Left renal cortex interstitium (tissue), 4 donors: Measurements from ENCODE around the gene PRRC2B. TPM values are rescaled to one million over a fixed set of nuclear protein-coding genes. Genes with fewer than 3 reads are reported as not detected.
"Not testable (repeated sequence)": the region's sequence is repeated elsewhere in the genome, so short reads cannot be mapped to it uniquely, and the experiment has no call there.

Experiments
- DNase-seq, 4 donors: peaks; one replicate each; pipeline ENCODE4 v3.0.0-alpha.2; 2013; ENCODE audit warnings: low read depth in 4 of 4, low spot score in 2 of 4, missing footprints in 1 of 4
- polyA plus RNA-seq, 4 donors: library from polyadenylated mRNA; unstranded; fragments of 120-200 nt; gene quantifications; one replicate each; pipeline ENCODE4 v1.2.1, GENCODE V29; 2013; ENCODE audit not compliant: insufficient read length in 4 of 4

Gene PRRC2B
- polyA plus RNA-seq, 4 donors: 152 to 226 (median 184) TPM

DNA sequence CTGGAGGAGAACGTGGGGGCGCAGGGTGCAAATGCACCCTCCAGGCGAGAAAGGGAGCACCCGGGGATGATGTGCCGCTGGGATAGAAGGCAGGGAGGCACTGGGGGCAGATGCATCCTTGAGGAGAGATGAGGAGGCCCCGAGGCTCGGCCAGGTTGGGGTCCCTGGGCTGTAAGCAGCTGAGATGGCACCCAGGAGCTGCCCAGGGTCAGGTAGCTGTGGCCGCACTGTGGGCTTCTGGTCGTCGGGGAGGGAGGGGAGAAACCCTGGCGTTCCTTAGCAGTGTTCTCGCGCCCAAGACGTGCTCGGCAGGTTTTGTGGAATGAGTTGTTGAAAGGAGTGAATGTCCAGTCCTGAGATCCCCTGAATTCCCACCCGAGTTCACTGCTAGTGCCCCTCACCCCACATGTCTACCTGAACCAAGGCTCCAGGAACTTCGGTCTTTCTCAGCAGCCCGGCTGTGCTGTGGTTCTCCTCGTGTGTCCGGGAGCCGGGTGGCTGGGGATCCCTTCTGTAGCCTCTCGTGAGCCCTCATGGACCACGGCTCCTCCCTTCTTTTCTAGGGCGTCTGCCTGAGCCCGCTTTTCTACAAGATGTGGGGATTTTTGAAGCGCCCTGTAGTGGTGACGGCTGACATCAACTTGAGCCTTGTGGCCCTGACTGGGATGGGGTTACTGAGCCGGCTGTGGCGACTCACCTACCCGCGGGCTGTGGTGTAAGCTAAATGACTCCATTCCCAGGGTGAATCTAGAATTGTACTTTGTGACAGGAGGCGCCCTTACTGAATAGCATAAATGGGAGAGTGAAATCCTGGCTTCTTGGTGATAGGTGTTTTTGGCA is 110.0 kb downstream of the PRRC2B start:
- DNase-seq: no peak

- no peak for DNase-seq
Observed at GRCh38 chr9:131505012-131505411, 111.1 kb downstream of the PRRC2B start.

DNA sequence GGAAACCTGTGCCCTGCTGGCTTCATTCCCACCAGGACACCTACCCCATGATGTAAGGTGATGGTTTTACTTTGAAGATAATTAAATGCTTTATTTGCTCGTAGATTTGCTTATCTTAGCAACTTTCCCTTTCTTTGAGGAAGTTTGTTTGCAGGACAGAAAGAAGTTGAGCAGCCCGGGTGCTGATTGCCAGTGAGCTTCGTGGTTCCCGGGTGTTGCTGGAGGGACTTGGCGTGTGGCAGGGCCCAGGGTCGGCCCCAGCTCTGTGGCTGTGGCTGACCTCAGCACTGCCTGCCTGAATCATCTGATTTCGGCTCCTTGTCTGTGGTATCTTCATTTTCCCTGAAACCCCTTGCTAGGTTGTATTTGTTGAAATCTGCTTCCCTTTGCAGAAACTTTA is 117.5 kb downstream of the PRRC2B start:
- no peak for DNase-seq

DNA sequence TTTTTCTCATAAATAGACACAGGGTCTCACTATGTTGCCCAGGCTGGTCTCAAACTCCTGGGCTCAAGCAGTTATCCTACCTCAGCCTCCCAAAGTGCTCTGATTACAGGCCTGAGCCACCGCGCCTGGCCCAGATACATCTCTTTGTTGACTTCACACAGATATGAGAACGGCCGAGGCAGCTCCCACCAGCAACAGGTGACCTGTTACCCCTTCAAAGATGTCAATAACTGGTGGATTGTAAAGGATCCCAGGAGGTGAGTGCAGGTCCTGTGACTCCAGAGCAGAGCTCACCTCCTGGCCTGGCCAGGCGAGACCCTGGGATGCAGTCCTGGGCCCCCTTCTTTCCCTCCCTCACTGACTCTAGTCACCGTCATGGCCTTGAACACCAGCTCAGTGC is 118.0 kb downstream of the PRRC2B start:
- no peak for DNase-seq

GRCh38 chr9:131513177-131513576 is 119.3 kb downstream of the PRRC2B start:
- no peak for DNase-seq

DNA sequence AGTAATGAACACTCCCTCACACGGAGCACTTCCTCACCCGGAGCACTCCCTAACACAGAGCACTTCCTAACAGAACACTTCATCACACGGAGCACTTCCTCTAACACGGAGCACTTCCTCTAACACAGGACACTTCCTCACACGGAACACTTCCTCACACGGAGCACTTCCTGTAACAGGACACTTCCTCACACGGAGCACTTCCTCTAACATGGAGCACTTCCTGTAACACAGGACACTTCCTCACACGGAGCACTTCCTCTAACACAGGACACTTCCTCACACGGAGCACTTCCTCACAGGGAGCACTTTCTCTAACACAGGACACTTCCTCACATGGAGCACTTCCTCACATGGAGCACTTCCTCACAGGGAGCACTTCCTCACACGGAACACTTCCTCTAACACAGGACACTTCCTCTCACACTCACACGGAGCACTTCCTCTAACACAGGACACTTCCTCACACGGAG is 121.7 kb downstream of the PRRC2B start:
- DNase-seq: not testable (repeated sequence)

GRCh38 chr9:131516100-131516499 is 122.2 kb downstream of the PRRC2B start:
- DNase-seq: no peak

GRCh38 chr9:131516930-131517329 is 123.0 kb downstream of the PRRC2B start:
- no peak for DNase-seq

GRCh38 chr9:131517761-131518190 is 123.9 kb downstream of the PRRC2B start:
- no peak for DNase-seq

- DNase-seq: no peak
Observed at GRCh38 chr9:131518553-131518952, 124.7 kb downstream of the PRRC2B start.

DNA sequence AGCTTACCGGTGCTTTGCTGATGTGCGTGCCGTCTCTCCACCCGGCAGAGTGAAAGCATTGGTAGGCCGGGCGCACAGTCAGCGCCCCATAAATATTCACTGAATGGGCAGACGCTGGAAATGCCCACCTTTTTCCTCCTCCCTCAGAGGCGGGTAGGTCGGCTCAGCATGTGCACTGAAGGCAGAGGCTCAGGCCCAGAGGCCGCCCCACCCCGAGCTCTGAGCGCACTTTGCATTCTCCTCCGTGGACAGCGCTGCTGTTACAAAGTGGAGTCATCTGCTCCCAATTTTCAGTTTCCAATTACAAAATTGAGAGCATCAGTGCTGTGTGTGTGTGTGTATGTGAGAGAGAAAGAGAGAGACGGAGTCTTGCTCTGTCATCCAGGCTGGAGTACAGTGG is 126.6 kb downstream of the PRRC2B start:
- no peak for DNase-seq

DNA sequence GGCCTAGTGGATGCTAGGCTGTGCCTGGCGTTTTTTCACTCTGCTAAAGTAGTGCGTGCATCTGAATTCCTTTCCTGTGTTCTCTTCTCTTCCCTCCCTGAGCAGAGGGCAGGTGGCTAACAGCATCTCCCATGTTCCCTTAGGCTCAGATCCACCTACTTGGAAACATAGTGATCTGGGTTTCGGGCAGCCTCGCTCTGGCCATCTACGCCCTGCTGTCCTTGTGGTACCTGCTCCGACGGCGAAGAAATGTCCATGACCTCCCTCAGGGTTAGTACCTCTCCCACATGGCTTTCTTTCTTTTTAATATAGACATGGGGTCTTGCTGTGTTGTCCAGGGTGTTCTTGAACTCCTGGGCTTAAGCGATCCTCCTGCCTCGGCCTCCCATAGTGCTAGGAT is 127.3 kb downstream of the PRRC2B start:
- no peak for DNase-seq

DNA sequence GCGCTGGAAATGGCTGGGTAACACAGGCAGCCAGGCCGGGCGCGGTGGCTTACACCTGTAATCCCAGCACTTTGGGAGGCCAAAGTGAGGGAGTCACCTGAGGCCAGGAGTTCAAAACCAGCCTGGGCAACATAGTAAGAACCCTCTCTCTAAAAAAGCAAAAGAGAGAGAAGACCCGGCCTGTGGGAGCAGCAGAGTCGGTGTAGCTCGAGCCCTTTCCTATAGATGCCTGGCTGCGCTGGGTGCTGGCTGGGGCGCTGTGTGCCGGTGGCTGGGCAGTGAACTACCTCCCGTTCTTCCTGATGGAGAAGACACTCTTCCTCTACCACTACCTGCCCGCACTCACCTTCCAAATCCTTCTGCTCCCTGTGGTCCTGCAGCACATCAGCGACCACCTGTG is 127.9 kb downstream of the PRRC2B start:
- no peak for DNase-seq

DNA sequence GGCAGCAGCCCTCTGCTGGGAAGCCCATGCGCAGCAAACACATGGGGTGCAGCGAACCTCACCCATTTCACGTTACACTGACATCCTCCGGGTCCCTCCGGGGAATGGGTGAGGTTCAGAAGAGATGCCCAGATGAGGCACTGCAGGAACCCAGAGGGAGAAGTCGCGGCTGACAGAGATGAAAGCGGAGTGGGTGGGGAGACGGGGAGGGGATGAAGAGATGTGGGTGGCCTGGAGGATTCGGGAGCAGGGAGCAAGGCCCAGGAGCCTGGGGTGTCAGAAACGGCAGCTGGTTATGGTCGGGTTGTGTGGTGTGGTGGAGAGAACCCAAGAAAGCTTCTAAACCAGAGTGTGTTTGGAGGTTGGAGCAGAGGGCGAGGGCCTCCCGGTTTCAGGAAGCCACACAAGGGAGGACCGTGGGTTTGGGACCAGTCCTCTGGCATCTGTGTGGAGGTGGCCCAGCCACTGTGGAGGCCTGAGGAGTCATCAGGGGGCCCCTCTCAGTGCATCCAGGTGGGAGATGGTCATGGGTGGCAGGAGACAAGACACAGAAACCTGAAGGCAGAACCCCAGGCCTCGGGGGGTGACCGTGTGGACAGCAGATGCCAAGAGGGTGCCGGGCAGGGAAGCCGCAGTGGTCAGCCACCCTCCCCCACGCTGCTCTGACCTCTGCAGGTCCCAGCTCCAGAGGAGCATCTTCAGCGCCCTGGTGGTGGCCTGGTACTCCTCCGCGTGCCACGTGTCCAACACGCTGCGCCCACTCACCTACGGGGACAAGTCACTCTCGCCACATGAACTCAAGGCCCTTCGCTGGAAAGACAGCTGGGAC is 128.6 kb downstream of the PRRC2B start:
- no peak for DNase-seq

GRCh38 chr9:131523086-131523388 is 129.2 kb downstream of the PRRC2B start:
- no peak for DNase-seq

- no peak for DNase-seq
Observed at GRCh38 chr9:131523451-131524435, 129.9 kb downstream of the PRRC2B start.

DNA sequence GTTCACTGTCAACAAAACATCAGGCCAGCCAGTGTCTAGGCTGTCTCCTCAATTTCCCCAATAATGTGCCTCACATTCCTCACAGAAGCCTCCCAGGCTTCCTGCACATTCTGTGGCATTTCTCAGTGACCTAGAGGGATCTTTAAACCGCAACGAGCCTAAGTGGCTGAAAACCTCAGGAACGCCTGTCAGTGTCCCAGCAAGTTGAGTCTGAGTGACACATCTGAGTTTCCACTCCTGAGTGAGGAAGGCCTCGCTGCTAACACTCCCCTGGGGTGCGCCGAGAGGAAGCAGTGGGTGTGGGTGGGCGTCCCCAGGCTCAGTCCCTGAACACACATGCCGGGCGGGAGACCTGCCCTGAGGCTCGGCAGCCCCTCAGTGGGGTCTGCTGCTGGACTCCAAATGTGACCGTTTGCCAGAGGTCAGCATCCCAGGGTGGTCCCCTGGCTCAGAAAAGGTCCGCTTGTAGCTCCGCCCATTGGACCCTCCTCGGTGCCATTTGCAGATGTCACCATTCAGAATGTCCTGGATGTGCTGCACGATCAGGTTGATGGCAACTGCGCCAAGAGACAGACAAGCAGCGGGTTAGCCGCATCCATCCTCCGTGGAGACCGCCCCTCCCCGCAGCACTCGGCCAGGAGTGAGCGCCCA is 130.9 kb downstream of the PRRC2B start:
- DNase-seq: no peak

DNA sequence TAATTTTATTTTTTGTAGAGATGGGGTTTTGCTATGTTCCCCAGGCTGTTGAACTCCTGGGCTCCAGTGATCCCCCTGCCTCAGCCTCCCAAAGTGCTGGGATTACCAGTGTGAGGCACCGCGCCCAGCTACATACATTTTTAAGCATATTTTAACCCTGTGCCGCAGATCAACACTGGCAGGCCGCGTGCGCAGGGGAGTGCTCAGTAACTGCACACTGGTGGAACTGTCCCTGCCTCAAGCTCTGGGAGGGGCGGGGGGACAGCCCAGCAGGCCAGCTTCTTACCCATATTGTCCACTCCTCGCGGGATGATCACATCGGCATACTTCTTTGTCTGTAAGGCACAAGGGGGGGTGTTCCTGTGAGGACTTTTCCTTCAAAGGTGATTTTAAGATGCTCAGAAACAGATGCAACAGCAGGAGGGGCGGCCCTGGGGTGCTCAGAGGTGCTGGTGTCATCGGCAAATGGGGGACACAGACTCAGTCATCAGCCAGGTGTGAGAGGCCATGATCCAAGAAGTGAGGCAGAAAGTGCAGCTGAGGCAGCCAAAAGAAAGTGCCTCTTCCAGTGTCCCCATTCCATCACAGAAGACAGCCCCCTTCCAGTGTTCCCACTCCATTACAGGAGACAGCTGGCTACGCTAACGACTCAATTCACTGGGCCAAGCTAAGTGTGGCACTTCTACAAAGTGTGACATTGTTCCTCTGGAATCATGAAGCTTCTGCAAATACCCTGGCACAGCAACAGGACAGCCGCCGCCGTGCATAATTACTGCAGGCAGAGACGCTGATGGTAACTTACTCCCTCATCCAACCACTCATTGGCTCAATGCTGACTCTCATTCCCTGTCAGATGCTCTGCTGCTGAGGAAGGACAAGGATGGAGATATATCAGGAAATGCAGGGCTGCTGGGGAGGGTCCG is 132.0 kb downstream of the PRRC2B start:
- DNase-seq: no peak

DNA sequence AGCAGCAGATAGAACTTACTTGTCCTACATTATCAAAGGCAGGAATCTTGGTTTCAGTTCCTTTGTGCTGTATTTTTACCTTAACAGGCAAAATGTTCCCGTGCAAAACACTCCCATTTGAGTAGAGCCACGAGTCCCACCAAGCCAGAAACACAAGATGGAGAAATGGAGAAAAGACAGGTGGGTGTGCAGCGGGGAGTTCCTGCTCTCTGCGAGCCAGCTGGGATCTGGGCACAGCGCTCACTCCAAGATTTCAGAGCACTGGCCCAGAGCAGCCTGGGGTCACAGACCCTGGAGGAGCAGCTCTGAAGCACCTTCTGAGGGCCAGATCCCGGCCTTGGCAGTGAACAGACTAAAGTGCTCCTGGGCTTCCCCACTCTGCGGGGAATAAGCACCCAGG is 134.3 kb downstream of the PRRC2B start:
- DNase-seq: no peak
